Fibroblast of pulmonary artery (primary cell): ENCODE data around the gene AFTPH.
A peak's percentile ranks its signal among the peaks of the same experiment; 100 is the strongest.

Experiments used
- DNase-seq: peaks from one replicate; pipeline ENCODE4 v3.0.0-alpha.2; 2010; ENCODE audit warnings: low read depth
- H3K4me3 ChIP-seq: replicated peaks from 2 replicates; pipeline ENCODE4 v1.5.1; 2011; ENCODE audit warnings: low read depth, mild to moderate bottlenecking, control low read depth, low read length, moderate library complexity
- TF ChIP-seq, protein P1 (sequence below): IDR thresholded peaks from 2 replicates; pipeline ENCODE4 v1.5.1; 2011; ENCODE audit warnings: mild to moderate bottlenecking, control low read depth, low read length, inconsistent platforms; ENCODE audit errors: missing control alignments

The AFTPH gene

GRCh38 chr2:64565949-64566710 lies 42.0 kb downstream of the AFTPH start:
- TF ChIP-seq, protein P1, sequence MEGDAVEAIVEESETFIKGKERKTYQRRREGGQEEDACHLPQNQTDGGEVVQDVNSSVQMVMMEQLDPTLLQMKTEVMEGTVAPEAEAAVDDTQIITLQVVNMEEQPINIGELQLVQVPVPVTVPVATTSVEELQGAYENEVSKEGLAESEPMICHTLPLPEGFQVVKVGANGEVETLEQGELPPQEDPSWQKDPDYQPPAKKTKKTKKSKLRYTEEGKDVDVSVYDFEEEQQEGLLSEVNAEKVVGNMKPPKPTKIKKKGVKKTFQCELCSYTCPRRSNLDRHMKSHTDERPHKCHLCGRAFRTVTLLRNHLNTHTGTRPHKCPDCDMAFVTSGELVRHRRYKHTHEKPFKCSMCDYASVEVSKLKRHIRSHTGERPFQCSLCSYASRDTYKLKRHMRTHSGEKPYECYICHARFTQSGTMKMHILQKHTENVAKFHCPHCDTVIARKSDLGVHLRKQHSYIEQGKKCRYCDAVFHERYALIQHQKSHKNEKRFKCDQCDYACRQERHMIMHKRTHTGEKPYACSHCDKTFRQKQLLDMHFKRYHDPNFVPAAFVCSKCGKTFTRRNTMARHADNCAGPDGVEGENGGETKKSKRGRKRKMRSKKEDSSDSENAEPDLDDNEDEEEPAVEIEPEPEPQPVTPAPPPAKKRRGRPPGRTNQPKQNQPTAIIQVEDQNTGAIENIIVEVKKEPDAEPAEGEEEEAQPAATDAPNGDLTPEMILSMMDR: no peak
- H3K4me3 ChIP-seq: no peak overlapping the region
- DNase-seq: no peak

- no peak overlapping the region for H3K4me3 ChIP-seq
- no peak for DNase-seq
- TF ChIP-seq, protein P1: no peak
Observed at GRCh38 chr2:64567473-64567872, 43.3 kb downstream of the AFTPH start.

GRCh38 chr2:64568836-64569235 lies 44.7 kb downstream of the AFTPH start:
- TF ChIP-seq, protein P1: no peak
- peak; percentile 9 for DNase-seq
- H3K4me3 ChIP-seq: no peak overlapping the region

DNA sequence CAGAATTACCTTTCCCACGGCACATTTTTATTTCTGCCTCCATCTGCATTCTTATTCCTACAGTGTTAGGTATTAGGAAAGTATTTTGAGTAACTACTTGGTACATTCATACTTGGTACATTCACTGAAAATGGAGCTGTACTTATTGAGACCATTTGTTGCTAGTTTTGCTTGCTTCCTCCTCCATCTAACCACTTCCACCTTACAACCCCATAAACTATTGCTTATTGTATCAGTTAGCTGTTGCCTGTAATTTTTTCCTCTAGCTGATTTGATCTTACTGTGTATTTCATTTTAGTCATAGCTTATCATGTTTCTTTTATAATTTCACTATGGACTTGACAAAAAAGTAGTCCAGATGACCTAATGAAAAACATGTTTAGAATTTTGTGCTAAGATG lies 50.7 kb downstream of the AFTPH start:
- H3K4me3 ChIP-seq: no peak overlapping the region
- TF ChIP-seq, protein P1: no peak
- DNase-seq: no peak

GRCh38 chr2:64581018-64581417 lies 56.9 kb downstream of the AFTPH start:
- DNase-seq: no peak
- TF ChIP-seq, protein P1: no peak
- no peak overlapping the region for H3K4me3 ChIP-seq

GRCh38 chr2:64581777-64582539 lies 57.8 kb downstream of the AFTPH start:
- no peak for DNase-seq
- no peak overlapping the region for H3K4me3 ChIP-seq
- TF ChIP-seq, protein P1: no peak
